HG03460 (cell line): ENCODE measurements around the gene ME3.

Source experiments
- ATAC-seq: cut with Tn5 transposase; IDR thresholded peaks from one replicate; pipeline ENCODE4 v1.9.1; 2021; ENCODE audit not compliant: unreplicated experiment

The ME3 gene

GRCh38 chr11:86519064-86519911 lies 153.1 kb downstream of the ME3 start:
- no peak for ATAC-seq

GRCh38 chr11:86518211-86518610 lies 154.2 kb downstream of the ME3 start:
- no peak for ATAC-seq

- no peak for ATAC-seq
Observed at GRCh38 chr11:86517557-86517956, 154.9 kb downstream of the ME3 start.

- ATAC-seq, result no peak
Observed at GRCh38 chr11:86515297-86516094, 156.9 kb downstream of the ME3 start.

- ATAC-seq, result no peak
Observed at GRCh38 chr11:86514453-86514852, 158.0 kb downstream of the ME3 start.

- no peak for ATAC-seq
Observed at GRCh38 chr11:86513746-86514373, 158.6 kb downstream of the ME3 start.

- ATAC-seq, result no peak
Observed at GRCh38 chr11:86513138-86513537, 159.3 kb downstream of the ME3 start.

GRCh38 chr11:86511086-86511551 lies 161.3 kb downstream of the ME3 start:
- no peak for ATAC-seq

- ATAC-seq, result no peak
Observed at GRCh38 chr11:86510674-86511073, 161.7 kb downstream of the ME3 start.

- no peak for ATAC-seq
Observed at GRCh38 chr11:86510097-86510496, 162.3 kb downstream of the ME3 start.

- no peak for ATAC-seq
Observed at GRCh38 chr11:86509588-86509974, 162.8 kb downstream of the ME3 start.

GRCh38 chr11:86508604-86509587 lies 163.5 kb downstream of the ME3 start:
- no peak for ATAC-seq

GRCh38 chr11:86507249-86507845 lies 165.1 kb downstream of the ME3 start:
- no peak for ATAC-seq

- ATAC-seq, result no peak
Observed at GRCh38 chr11:86506235-86506634, 166.2 kb downstream of the ME3 start.

GRCh38 chr11:86503131-86503530 lies 169.3 kb downstream of the ME3 start:
- no peak for ATAC-seq

- ATAC-seq, result no peak
Observed at GRCh38 chr11:86502137-86502642, 170.2 kb downstream of the ME3 start.

- ATAC-seq, result no peak
Observed at GRCh38 chr11:86500500-86501140, 171.8 kb downstream of the ME3 start.

- no peak for ATAC-seq
Observed at GRCh38 chr11:86499723-86500129, 172.7 kb downstream of the ME3 start.

GRCh38 chr11:86497836-86498235 lies 174.6 kb downstream of the ME3 start:
- ATAC-seq, result no peak
